ENCODE data around the gene CSTPP1. TPM values are rescaled to one million over a fixed set of nuclear protein-coding genes. Genes with fewer than 3 reads are reported as not detected.

The CSTPP1 gene
- total RNA-seq, 2 donors from 2014 or later, result 35.8 to 63.6 TPM

- intact Hi-C loops (cut with DNase I), result no loop called here
- Histone ChIP-seq H3K27me3 (no peaks in the 10 kb centered on the region), H3K9me3 (no peaks in the 10 kb centered on the region), H3K9ac (ENCODE audit: low read depth in 2 of 2, low read length in 2 of 2) (no peak overlapping the region), H3K4me1 (peaks cover 3% of the 10 kb centered on the region), H3K27ac (no peak overlapping the region), H3K4me3 (no peak overlapping the region), H3K36me3 (no peaks in the 10 kb centered on the region)
- no peak for TF ChIP-seq CTCF (IDR thresholded peaks at IDR 0.05)
- DNase-seq, result no peak
These were observed 164.8 kb downstream of the CSTPP1 start for GRCh38 chr11:47101406-47101805.

DNA sequence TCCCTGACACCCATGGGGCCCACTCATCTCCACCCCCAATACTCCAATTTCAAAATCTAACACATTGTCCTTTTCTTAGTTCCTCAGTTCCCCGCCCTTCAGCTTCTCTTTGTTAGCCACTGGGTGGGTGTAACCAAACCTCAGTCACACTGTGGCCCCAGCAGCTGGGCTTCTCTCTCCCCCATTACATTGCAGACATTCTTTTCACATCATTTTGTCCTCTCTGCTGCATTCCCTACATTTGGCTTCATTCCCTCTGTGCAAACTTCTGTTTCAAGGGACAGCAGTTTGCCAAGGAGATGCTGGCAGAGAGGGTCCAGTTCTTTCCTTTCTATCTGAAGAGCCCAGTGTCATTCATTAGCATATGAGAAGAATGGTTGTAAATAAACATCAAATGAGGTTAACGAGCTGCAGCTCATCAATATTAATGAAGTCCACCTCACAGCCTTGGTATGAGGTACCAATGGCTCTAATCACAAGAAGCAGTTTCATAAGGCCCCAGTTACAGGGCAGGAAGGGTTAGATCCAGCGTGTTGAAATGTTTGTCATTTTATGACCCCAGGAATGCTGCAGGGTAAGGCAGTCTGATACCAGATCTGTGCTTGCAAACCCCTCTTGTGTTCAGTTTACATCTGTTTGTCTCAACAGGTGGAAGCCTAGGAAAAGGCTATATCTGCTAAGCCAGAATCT, 167.8 kb downstream of the CSTPP1 start:
- Histone ChIP-seq H3K4me1 (peaks cover 3% of the 10 kb centered on the region), H3K36me3 (no peaks in the 10 kb centered on the region), H3K27ac (no peak overlapping the region), H3K9me3 (no peaks in the 10 kb centered on the region), H3K9ac (ENCODE audit: low read depth in 2 of 2, low read length in 2 of 2) (no peak overlapping the region), H3K27me3 (no peaks in the 10 kb centered on the region), H3K4me3 (no peak overlapping the region)
- DNase-seq, result no peak
- no peak for TF ChIP-seq CTCF (IDR thresholded peaks at IDR 0.05)
- intact Hi-C loops (cut with DNase I), result no loop called here

DNA sequence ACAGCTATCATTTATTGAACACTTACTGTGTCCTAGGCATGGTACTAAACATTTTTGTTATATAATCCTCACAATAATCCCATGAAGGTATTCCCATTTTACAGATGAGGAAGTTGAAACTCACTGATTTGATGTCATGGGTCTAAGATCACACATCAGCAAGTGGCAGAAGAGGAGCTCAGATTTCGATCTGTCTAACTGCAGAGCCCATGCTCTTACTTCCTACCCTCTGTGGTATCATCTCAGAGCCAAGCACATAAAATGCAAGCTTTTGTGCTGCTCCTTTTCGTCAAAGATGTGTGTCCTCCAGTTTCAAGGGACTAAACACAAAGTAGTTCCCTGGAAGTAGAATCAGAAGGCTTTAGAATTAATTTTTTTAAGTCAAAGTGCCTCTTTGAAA, 169.0 kb downstream of the CSTPP1 start:
- intact Hi-C loops (cut with DNase I), result no loop called here
- H3K4me1 ChIP-seq, result no peaks in the 10 kb centered on the region
- peak overlapping the region; percentile 46 for H3K27ac ChIP-seq
- H3K4me3 ChIP-seq, result no peak overlapping the region
- no peaks in the 10 kb centered on the region for H3K9me3 ChIP-seq
- DNase-seq, result no peak
- no peaks in the 10 kb centered on the region for H3K36me3 ChIP-seq
- H3K27me3 ChIP-seq, result no peaks in the 10 kb centered on the region
- TF ChIP-seq CTCF (IDR thresholded peaks at IDR 0.05), result no peak
- H3K9ac ChIP-seq (ENCODE audit: low read depth in 2 of 2, low read length in 2 of 2), result peak overlapping the region in 1 of 2 donors; percentile 0

- Histone ChIP-seq H3K4me3 (no peak overlapping the region), H3K36me3 (no peaks in the 10 kb centered on the region), H3K4me1 (no peaks in the 10 kb centered on the region), H3K27ac (peak overlapping the region; percentile 46), H3K9me3 (no peaks in the 10 kb centered on the region), H3K27me3 (no peaks in the 10 kb centered on the region), H3K9ac (ENCODE audit: low read depth in 2 of 2, low read length in 2 of 2) (no peak overlapping the region)
- intact Hi-C loops (cut with DNase I), result no loop called here
- no peak for TF ChIP-seq CTCF (IDR thresholded peaks at IDR 0.05)
- peak; percentile 77 for DNase-seq
These were observed 169.4 kb downstream of the CSTPP1 start for GRCh38 chr11:47105974-47106373.

DNA sequence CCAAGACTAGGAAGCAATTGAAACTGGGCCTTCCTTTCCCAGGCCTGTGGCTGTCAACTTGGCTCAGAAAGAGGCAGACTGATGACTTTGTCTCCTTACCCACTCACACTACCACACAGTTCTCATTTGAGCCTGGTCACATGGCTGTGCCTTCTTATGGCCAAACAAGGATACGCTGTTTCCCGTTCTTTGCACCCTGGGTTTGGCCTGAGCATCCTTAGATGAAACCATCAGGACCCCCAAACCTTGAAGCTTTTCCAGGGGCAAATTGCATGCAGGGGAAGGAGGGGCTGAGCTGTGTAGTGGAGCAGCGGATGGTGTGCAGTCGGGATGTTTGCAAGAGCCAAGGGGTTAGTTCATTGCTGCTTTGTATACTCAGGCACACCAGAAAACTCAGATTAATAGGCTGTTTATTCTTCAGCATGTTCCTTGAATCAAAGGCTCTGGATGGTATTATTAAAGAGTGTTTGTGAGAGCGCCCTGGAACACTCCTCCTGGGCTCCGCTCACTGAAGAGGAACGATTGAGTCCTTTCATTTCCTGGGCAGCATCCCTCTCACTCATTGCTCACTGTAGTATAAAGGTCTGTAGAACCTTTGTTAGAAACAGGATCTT, 170.3 kb downstream of the CSTPP1 start:
- Histone ChIP-seq H3K9ac (ENCODE audit: low read depth in 2 of 2, low read length in 2 of 2) (no peak overlapping the region), H3K36me3 (no peaks in the 10 kb centered on the region), H3K27me3 (no peaks in the 10 kb centered on the region), H3K4me1 (no peaks in the 10 kb centered on the region), H3K4me3 (no peak overlapping the region), H3K27ac (no peak overlapping the region), H3K9me3 (no peaks in the 10 kb centered on the region)
- intact Hi-C loops (cut with DNase I), result no loop called here
- no peak for DNase-seq
- no peak for TF ChIP-seq CTCF (IDR thresholded peaks at IDR 0.05)
